HG03139 (cell line): ENCODE data around the gene CIZ1.
"Not testable (repeated sequence)": the region's sequence is repeated elsewhere in the genome, so short reads cannot be mapped to it uniquely, and the experiment has no call there.

Experiments used
- ATAC-seq: cut with Tn5 transposase; IDR thresholded peaks from one replicate; pipeline ENCODE4 v1.9.1; 2021; ENCODE audit not compliant: unreplicated experiment

CIZ1 gene

DNA sequence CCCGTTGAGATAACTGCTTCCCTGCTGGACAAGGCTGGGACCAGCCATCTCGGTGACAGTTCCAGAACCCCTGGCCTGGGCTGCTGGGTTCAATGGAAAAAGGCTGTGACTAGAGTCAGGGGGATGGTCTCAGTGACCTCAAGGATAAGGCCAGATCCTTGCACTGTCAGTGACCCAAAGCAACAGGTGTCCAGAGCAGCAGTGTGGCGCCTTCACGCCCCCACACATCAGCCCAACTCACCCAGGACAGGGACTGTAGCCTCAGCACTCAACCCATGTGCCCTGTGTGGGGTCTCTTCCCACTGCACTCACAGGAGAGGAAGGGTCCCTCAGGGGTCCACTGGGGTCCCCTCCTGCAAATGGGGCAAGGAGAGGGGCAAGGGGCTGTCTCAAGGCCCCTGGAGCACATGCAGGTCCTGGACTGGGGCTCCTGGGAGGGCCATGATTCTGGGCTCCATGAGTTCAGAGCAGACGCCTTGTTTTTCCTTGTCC is 42.8 kb downstream of the CIZ1 start:
- no peak for ATAC-seq

DNA sequence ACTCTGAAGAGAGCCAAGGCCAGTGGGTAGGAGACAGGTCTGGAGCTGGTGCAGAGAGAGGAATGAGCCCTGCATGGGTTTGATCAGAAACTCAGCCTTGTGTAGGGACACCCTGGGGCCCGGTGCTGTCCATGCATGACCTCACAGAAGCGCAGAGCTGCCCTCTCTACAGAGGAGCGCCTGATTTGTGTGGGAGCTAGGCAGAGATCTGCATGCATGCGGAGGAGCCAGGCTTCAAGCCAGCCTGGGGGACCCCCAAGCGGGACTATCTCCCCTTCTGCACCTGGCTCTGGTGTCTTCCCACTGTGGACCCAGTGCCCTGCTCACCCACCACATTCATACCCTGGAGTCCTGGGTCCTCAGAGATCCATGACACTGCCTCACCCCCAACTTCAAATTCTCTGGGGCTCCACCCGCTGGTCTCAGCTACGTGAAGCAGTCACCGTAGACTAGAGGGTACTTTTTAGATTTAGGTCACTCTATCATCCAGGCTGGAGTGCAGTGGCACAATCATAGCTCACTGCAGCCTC is 44.7 kb downstream of the CIZ1 start:
- ATAC-seq = no peak

DNA sequence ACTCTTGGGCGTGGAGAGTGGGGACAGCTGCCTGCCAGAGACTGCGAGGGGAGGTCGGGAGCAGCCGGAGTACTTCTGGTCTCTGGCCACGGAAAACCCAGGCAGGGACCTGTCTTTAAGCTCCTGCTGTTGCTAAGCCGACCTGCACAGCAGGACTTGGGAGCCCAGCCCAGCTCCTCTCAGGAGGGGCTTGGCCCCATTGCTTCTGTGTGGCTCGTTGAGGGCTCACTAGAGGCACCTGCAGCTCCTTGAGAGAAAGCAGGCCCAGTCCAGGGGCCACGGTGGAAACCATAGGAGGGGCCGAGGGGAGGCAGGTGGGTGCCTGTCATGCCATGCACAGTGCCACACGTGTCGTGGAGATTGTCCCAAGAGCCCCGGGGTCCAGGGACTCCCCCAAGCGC is 45.4 kb downstream of the CIZ1 start:
- ATAC-seq = no peak

DNA sequence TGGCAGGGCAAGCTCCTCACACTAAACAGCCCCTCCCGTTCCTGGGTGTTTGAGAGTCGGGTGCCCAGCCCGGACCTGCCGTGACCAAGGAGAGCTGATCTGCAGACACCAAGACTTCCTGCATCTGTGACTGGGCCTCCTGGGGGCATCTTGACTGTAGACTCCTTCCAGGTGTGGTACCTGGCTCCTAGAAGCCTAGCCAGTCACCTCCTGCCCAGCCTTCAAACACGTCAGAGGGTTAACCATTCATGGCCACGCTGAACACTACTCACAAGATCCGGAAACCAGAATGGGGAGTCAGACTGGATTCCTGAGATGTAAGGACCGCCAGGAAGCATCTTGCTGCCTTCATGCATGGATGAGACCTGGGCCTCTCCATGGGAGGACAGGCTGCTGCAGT is 45.8 kb downstream of the CIZ1 start:
- no peak for ATAC-seq

- no peak for ATAC-seq
These were observed 46.9 kb downstream of the CIZ1 start for GRCh38 chr9:128144239-128145181.

DNA sequence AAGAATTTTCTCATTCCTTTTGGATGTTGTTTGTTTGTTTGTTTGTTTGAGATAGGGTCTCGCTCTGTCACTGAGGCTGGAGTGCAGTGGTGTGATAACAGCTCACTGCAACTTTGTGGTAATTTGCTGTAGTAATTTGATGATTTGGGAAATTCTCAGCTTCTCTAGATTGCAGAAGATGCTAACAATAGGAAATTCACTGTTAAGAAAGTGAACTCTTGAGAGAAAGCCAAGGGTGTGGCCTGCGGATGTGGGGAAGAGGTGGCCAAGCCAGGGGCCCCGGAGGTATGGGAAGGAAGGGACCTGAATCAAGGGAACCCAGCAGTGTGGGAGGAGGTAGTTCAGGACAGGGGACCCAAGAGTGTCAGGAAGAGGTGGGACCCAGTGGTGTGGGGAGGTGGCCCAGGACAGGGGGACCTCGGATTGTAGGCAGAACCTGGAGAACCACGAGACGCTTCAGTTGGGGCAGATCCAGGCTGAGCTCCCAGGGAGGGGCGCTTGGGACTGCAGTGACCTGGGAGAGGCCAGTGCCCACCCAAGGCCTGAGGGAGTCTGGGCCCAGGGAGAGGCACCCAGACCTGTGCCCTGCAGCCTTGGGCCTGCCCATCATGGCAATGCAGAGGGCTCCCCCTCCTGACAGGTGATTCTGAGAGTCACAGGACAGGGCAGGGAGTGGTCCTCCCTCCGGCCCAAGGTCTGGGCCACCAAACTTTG is 47.7 kb downstream of the CIZ1 start:
- ATAC-seq = no peak

- no peak for ATAC-seq
These were observed 48.8 kb downstream of the CIZ1 start for GRCh38 chr9:128142596-128142995.

DNA sequence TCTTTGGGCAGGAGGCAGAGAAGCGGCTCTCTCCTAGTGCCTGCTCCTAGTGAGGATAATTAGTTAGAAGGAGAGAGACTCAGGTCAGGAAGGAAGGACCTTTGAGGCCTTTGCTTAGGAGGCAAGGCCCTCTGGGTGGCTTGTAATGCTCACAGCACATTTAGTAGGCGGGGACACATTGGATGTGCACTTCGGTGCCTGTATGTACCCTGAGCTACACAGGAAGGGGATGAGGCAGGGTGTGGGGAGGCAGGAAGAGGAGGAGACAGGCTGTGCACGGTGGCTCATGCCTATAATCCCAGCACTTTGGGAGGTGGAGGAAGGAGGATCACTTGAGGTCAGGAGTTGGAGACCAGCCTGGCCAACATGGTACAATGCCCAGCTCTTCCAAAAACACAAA is 49.3 kb downstream of the CIZ1 start:
- no peak for ATAC-seq

GRCh38 chr9:128141604-128142003 is 49.8 kb downstream of the CIZ1 start:
- no peak for ATAC-seq

- ATAC-seq = no peak
These were observed 51.8 kb downstream of the CIZ1 start for GRCh38 chr9:128139621-128140020.

DNA sequence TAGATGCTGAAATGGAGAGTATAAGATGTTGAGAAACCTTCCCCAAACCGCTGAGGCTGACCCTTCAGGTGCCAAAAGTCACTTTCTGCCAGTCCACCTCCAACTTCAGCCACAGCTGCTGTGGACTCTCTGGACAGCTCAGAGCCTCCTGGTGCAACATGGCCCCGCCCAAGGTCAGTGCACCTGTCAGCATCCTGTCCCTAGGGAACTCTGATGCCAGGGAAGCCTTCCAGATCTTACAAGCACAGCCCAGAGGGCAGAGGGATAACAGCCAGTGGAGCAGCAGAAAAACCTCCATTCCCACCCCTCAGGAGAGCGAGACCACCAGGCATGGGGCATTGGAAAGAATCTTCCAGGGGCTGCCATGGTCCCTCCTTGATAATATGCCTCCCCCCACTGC is 53.4 kb downstream of the CIZ1 start:
- ATAC-seq = no peak

- no peak for ATAC-seq
These were observed 54.3 kb downstream of the CIZ1 start for GRCh38 chr9:128136816-128137793.

DNA sequence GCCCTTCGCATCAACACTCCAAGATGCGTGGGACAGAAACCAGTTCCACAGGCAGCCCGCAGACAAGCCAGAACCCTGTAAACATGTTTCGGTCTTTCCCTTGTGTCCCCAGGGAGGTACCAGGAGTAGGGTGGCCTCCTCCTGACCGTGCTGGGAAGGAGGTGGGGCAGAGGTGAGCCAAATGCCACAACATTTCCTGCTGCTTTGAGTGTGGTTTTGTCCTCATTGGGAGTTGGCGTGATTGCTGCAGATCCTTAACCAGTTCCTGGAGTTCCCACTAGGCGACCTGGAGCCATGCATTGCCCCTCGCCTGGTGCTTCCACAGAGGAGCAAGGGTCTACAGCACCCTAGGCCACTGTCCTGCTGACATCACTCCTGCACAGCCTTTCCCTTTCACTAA is 55.8 kb downstream of the CIZ1 start:
- not testable (repeated sequence) for ATAC-seq

GRCh38 chr9:128132139-128132538 is 59.2 kb downstream of the CIZ1 start:
- not testable (repeated sequence) for ATAC-seq

GRCh38 chr9:128131346-128131745 is 60.0 kb downstream of the CIZ1 start:
- ATAC-seq = not testable (repeated sequence)

GRCh38 chr9:128130651-128131050 is 60.7 kb downstream of the CIZ1 start:
- not testable (repeated sequence) for ATAC-seq

- not testable (repeated sequence) for ATAC-seq
These were observed 61.3 kb downstream of the CIZ1 start for GRCh38 chr9:128129976-128130590.

- no peak for ATAC-seq
These were observed 62.4 kb downstream of the CIZ1 start for GRCh38 chr9:128128836-128129590.
